Nephron progenitor cell (in vitro differentiated cells): ENCODE measurements around the gene CD1D.
"Not testable (repeated sequence)": the region's sequence is repeated elsewhere in the genome, so short reads cannot be mapped to it uniquely, and the experiment has no call there.

ENCODE experiments used
- DNase-seq: peaks from one replicate; pipeline ENCODE4 v3.0.0; 2021
- H3K27ac Mint-ChIP-seq: 2 replicates; pipeline ENCODE4 v1.8.0; 2021; ENCODE audit warnings: mild to moderate bottlenecking, moderate library complexity, mixed read lengths
- H3K27me3 Mint-ChIP-seq: 2 replicates; pipeline ENCODE4 v1.8.0; 2021; ENCODE audit warnings: mild to moderate bottlenecking, low read depth, mixed read lengths; ENCODE audit not compliant: poor library complexity
- H3K36me3 Mint-ChIP-seq: 2 replicates; pipeline ENCODE4 v1.8.0; 2021; ENCODE audit warnings: low read depth, mixed read lengths
- H3K4me1 Mint-ChIP-seq: 2 replicates; pipeline ENCODE4 v1.8.0; 2021; ENCODE audit warnings: mixed read lengths
- H3K4me3 Mint-ChIP-seq: 2 replicates; pipeline ENCODE4 v1.8.0; 2021; ENCODE audit warnings: mild to moderate bottlenecking, moderate library complexity, mixed read lengths
- H3K9me3 Mint-ChIP-seq: 2 replicates; pipeline ENCODE4 v1.8.0; 2021; ENCODE audit warnings: mild to moderate bottlenecking, moderate library complexity, mixed read lengths
- CTCF ChIP-seq: fragments of 200-600 bp; sonication (generic); IDR thresholded peaks from 2 replicates; pipeline ENCODE4 v1.5.0; 2021; ENCODE audit warnings: antibody characterized with exemption

The CD1D gene

DNA sequence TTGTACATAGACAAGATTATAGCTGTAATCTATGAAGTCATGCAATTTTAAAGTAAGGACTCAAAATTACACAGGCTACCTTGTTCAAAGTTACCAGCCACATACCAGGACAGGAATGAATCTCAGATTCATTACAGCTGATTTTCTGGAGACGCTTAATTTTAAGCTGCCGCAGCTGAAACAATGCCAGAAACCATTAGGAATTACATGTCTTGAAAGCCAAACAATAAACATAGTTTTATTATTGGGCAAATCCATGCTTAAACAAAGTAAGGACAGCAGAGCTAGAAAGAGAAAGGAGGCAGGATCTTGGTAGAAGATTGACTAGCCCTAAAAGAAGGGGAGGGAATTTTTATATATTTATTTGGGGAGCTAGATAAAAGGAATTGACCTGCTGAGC lies 19.2 kb upstream of the CD1D start:
- no peak overlapping the region for H3K4me3 Mint-ChIP-seq
- peaks cover 16% of the 10 kb centered on the region for H3K27me3 Mint-ChIP-seq
- no peak for TF ChIP-seq CTCF
- H3K36me3 Mint-ChIP-seq: no peaks in the 10 kb centered on the region
- peaks cover 5% of the 10 kb centered on the region for H3K4me1 Mint-ChIP-seq
- DNase-seq: no peak
- H3K27ac Mint-ChIP-seq: no peak overlapping the region
- no peaks in the 10 kb centered on the region for H3K9me3 Mint-ChIP-seq

DNA sequence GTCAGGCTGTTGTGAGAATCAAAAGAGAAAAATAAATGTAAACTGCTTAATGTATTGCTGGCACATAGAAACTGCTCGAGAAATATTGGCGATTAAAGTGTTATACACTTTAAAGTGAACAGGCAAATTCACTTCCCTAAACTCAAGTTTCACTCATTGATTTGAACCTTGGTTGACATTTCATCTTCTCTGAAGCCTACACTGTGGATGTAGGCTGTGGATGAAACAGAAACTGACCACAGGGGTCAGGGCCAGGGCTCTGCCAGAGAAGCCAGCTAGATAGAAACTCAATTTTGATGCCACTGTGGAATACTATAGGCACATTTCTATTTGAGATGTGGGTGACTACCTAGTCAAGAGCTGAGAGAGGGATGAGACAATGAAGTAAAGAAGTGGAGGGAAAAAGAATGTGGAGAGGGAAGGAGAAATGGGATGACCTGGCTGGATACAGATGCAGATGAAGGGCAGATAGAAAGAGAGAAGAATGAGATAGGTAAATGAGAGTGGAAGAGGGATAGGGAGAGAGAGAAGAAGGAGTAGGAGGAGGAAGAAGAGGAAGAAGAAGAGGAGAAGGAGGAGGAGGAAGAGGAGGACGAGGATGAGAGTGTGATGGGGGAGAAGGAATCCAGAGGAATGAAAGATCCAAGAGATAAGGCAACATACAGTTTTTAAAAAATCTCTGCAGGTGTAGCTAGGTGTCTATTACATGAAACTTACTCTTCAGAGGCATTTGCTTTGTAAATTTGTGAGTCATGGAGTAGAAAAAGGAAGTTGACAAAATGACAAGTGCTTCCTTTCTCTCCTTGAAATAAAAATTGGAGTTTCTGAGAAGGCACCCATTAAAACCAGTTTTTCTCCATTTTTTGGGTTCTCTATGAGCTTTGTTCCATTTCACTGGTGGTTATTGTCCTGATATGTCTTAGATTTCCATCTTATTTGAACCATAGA lies 17.4 kb upstream of the CD1D start:
- Mint-ChIP-seq H3K27ac (no peak overlapping the region), H3K36me3 (no peaks in the 10 kb centered on the region), H3K9me3 (no peaks in the 10 kb centered on the region), H3K4me1 (peaks cover 5% of the 10 kb centered on the region), H3K27me3 (peaks cover 23% of the 10 kb centered on the region), H3K4me3 (no peak overlapping the region)
- no peak for TF ChIP-seq CTCF
- DNase-seq: no peak

- Mint-ChIP-seq H3K27me3 (peaks cover 14% of the 10 kb centered on the region), H3K27ac (no peak overlapping the region), H3K36me3 (no peaks in the 10 kb centered on the region), H3K9me3 (no peaks in the 10 kb centered on the region), H3K4me1 (peaks cover 6% of the 10 kb centered on the region), H3K4me3 (no peak overlapping the region)
- no peak for TF ChIP-seq CTCF
- DNase-seq: no peak
Measured at GRCh38 chr1:158169105-158169504, 11.6 kb upstream of the CD1D start.

DNA sequence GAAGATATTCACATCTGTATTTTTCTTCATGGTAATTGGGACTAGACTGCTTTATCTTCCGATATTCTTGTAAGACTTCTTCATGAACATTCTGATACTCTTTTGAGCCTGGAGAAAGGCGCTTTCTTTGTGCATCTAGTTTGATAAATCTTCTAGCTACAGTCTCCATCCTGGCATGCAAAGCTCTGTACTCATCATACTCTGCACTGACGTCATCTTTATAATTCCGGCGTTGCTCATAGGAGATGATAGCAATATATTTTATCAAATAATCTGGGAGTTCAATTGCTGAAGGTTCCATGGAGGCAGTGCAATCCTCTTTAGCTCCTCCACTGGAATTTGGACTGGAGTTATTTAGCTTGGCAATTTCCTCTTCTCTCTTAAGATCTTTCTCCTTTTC lies 4.8 kb upstream of the CD1D start:
- H3K27ac Mint-ChIP-seq, DNase-seq, H3K36me3 Mint-ChIP-seq, H3K4me3 Mint-ChIP-seq: not testable (repeated sequence)
- Mint-ChIP-seq H3K4me1 (peaks cover 38% of the 10 kb centered on the region), H3K27me3 (peaks cover 31% of the 10 kb centered on the region), H3K9me3 (peaks cover 12% of the 10 kb centered on the region)

GRCh38 chr1:158176399-158176798 lies 4.3 kb upstream of the CD1D start:
- H3K4me1 Mint-ChIP-seq: peaks cover 41% of the 10 kb centered on the region
- H3K4me3 Mint-ChIP-seq: no peak overlapping the region
- H3K9me3 Mint-ChIP-seq: peaks cover 12% of the 10 kb centered on the region
- peaks cover 34% of the 10 kb centered on the region for H3K27me3 Mint-ChIP-seq
- no peaks in the 10 kb centered on the region for H3K36me3 Mint-ChIP-seq
- no peak for DNase-seq
- no peak for TF ChIP-seq CTCF
- no peak overlapping the region for H3K27ac Mint-ChIP-seq

DNA sequence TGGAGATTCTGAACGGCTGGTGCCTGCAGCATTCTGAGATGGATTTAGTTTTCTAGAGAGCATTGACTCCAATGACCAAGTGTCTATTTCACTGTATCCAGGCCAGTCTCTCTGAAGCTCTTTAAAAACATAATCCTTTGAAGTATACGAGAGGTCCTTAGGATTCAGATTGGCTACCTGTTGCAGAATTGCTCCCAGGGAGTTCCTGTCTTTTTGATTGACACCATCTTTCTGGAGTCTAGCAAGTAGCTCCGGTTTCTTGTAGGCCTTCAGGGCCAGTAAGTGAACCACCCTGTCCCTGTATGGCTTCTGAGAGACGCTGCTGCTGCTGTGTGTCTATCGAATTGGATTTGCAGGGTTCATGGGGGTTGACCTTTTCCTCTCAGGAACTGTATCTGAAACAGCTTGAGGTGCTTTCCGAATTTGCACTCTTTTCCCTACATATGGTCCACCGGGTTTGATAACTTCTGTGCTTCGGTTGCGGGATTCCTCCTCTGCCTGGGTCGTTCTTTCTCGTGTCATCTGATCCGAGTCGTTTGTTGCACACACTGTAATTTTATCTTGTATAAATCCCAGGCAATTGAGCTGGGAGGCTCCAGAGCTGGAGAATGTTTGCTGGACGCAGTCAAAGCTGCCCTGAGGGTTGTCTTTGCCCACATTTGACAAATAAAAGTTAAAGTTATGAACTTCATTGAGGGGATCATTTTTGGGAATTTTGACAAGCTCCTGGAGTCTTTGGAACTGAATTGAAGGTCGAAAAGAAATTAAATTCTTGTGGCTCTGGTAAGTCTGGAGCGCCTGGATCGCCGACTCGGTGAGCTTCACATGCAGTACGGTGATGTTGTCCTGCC lies 3.6 kb upstream of the CD1D start:
- H3K27ac Mint-ChIP-seq, H3K36me3 Mint-ChIP-seq, DNase-seq: not testable (repeated sequence)
- Mint-ChIP-seq H3K9me3 (peaks cover 12% of the 10 kb centered on the region), H3K27me3 (peaks cover 37% of the 10 kb centered on the region), H3K4me3 (peak overlapping the region; percentile 72), H3K4me1 (peaks cover 43% of the 10 kb centered on the region)
